ENCODE results near the gene PARG. TPM values are rescaled to one million over a fixed set of nuclear protein-coding genes. Genes with fewer than 3 reads are reported as not detected.
"Not testable (repeated sequence)": the region's sequence is repeated elsewhere in the genome, so short reads cannot be mapped to it uniquely, and the experiment has no call there.

The PARG gene
- polyA plus RNA-seq, 3 donors = 36.6 to 38.5 (median 37.1) TPM

- not testable (repeated sequence) for DNase-seq (ENCODE audit: extremely low read depth in 1 of 11, low read depth in 9 of 11, low spot score in 4 of 11)
These were observed 25.4 kb downstream of the PARG start for GRCh38 chr10:49916451-49916850.

- not testable (repeated sequence) for DNase-seq (ENCODE audit: extremely low read depth in 1 of 11, low read depth in 9 of 11, low spot score in 4 of 11)
These were observed 31.5 kb downstream of the PARG start for GRCh38 chr10:49910295-49910694.

GRCh38 chr10:49908290-49909080 lies 33.3 kb downstream of the PARG start:
- not testable (repeated sequence) for DNase-seq (ENCODE audit: extremely low read depth in 1 of 11, low read depth in 9 of 11, low spot score in 4 of 11)

GRCh38 chr10:49903829-49904228 lies 38.0 kb downstream of the PARG start:
- not testable (repeated sequence) for DNase-seq (ENCODE audit: extremely low read depth in 1 of 11, low read depth in 9 of 11, low spot score in 4 of 11)

- DNase-seq (ENCODE audit: extremely low read depth in 1 of 11, low read depth in 9 of 11, low spot score in 4 of 11) = not testable (repeated sequence)
These were observed 41.4 kb downstream of the PARG start for GRCh38 chr10:49900406-49900805.

- not testable (repeated sequence) for DNase-seq (ENCODE audit: extremely low read depth in 1 of 11, low read depth in 9 of 11, low spot score in 4 of 11)
These were observed 41.8 kb downstream of the PARG start for GRCh38 chr10:49899999-49900398.

GRCh38 chr10:49890025-49890424 lies 51.8 kb downstream of the PARG start:
- DNase-seq (ENCODE audit: extremely low read depth in 1 of 11, low read depth in 9 of 11, low spot score in 4 of 11) = not testable (repeated sequence)

- DNase-seq (ENCODE audit: extremely low read depth in 1 of 11, low read depth in 9 of 11, low spot score in 4 of 11) = not testable (repeated sequence)
These were observed 57.0 kb downstream of the PARG start for GRCh38 chr10:49884739-49885331.

GRCh38 chr10:49883852-49884251 lies 58.0 kb downstream of the PARG start:
- DNase-seq (ENCODE audit: extremely low read depth in 1 of 11, low read depth in 9 of 11, low spot score in 4 of 11) = not testable (repeated sequence)

GRCh38 chr10:49882327-49882726 lies 59.5 kb downstream of the PARG start:
- DNase-seq (ENCODE audit: extremely low read depth in 1 of 11, low read depth in 9 of 11, low spot score in 4 of 11) = not testable (repeated sequence)

GRCh38 chr10:49872740-49873139 lies 69.1 kb downstream of the PARG start:
- DNase-seq (ENCODE audit: extremely low read depth in 1 of 11, low read depth in 9 of 11, low spot score in 4 of 11) = not testable (repeated sequence)

GRCh38 chr10:49871462-49871861 lies 70.4 kb downstream of the PARG start:
- not testable (repeated sequence) for DNase-seq (ENCODE audit: extremely low read depth in 1 of 11, low read depth in 9 of 11, low spot score in 4 of 11)

- DNase-seq (ENCODE audit: extremely low read depth in 1 of 11, low read depth in 9 of 11, low spot score in 4 of 11) = not testable (repeated sequence)
These were observed 81.9 kb downstream of the PARG start for GRCh38 chr10:49859933-49860332.

- not testable (repeated sequence) for DNase-seq (ENCODE audit: extremely low read depth in 1 of 11, low read depth in 9 of 11, low spot score in 4 of 11)
These were observed 83.0 kb downstream of the PARG start for GRCh38 chr10:49858697-49859382.

GRCh38 chr10:49849520-49849919 lies 92.3 kb downstream of the PARG start:
- DNase-seq (ENCODE audit: extremely low read depth in 1 of 11, low read depth in 9 of 11, low spot score in 4 of 11) = not testable (repeated sequence)

- no peak for DNase-seq (ENCODE audit: extremely low read depth in 1 of 11, low read depth in 9 of 11, low spot score in 4 of 11)
These were observed 96.8 kb downstream of the PARG start for GRCh38 chr10:49844775-49845595.

GRCh38 chr10:49842333-49842628 lies 99.5 kb downstream of the PARG start:
- not testable (repeated sequence) for DNase-seq (ENCODE audit: extremely low read depth in 1 of 11, low read depth in 9 of 11, low spot score in 4 of 11)

GRCh38 chr10:49841615-49842332 lies 100.1 kb downstream of the PARG start:
- no peak for DNase-seq (ENCODE audit: extremely low read depth in 1 of 11, low read depth in 9 of 11, low spot score in 4 of 11)

- DNase-seq (ENCODE audit: extremely low read depth in 1 of 11, low read depth in 9 of 11, low spot score in 4 of 11) = peak in 1 of 11 donors; percentile 39
These were observed 104.1 kb downstream of the PARG start for GRCh38 chr10:49837685-49838084.
